LHCN-M2 (cell line): ENCODE results near the gene KRT85. TPM values are rescaled to one million over a fixed set of nuclear protein-coding genes. Genes with fewer than 3 reads are reported as not detected.

Experiments used
- DNase-seq: peaks from one replicate; pipeline ENCODE4 v3.0.0-alpha.2; 2012; ENCODE audit warnings: low read depth
- total RNA-seq: library from RNA; depleted of rRNA; stranded (reverse); fragments of >200 nt; gene quantifications from 2 replicates; pipeline ENCODE4 v1.2.3, GENCODE V29; 2014

Gene KRT85
- total RNA-seq, 1 experiment from 2014 or later = not detected

GRCh38 chr12:52369211-52369610 is 1.9 kb upstream of the KRT85 start:
- no peak for DNase-seq

- DNase-seq = no peak
These were observed 1.2 kb upstream of the KRT85 start for GRCh38 chr12:52368508-52368907.

GRCh38 chr12:52367876-52368275 is 595 bp upstream of the KRT85 start:
- DNase-seq = no peak

GRCh38 chr12:52364901-52365489 is 2.3 kb downstream of the KRT85 start:
- no peak for DNase-seq

GRCh38 chr12:52364061-52364460 is 3.2 kb downstream of the KRT85 start:
- no peak for DNase-seq

GRCh38 chr12:52363111-52363679 is 4.1 kb downstream of the KRT85 start:
- no peak for DNase-seq

- no peak for DNase-seq
These were observed 5.1 kb downstream of the KRT85 start for GRCh38 chr12:52362118-52362726.

- DNase-seq = no peak
These were observed 5.7 kb downstream of the KRT85 start for GRCh38 chr12:52361553-52361952.

- DNase-seq = no peak
These were observed 6.5 kb downstream of the KRT85 start for GRCh38 chr12:52360663-52361271.

GRCh38 chr12:52360106-52360662 is 7.1 kb downstream of the KRT85 start:
- DNase-seq = no peak

- DNase-seq = no peak
These were observed 7.6 kb downstream of the KRT85 start for GRCh38 chr12:52359621-52360061.

- DNase-seq = no peak
These were observed 8.5 kb downstream of the KRT85 start for GRCh38 chr12:52358575-52359350.

- DNase-seq = no peak
These were observed 10.3 kb downstream of the KRT85 start for GRCh38 chr12:52356762-52357580.

GRCh38 chr12:52356031-52356761 is 11.1 kb downstream of the KRT85 start:
- DNase-seq = no peak

GRCh38 chr12:52355176-52355575 is 12.1 kb downstream of the KRT85 start:
- DNase-seq = no peak

GRCh38 chr12:52354200-52354599 is 13.1 kb downstream of the KRT85 start:
- no peak for DNase-seq

GRCh38 chr12:52353766-52354165 is 13.5 kb downstream of the KRT85 start:
- DNase-seq = no peak

- DNase-seq = no peak
These were observed 14.3 kb downstream of the KRT85 start for GRCh38 chr12:52352951-52353350.

GRCh38 chr12:52351196-52352059 is 15.9 kb downstream of the KRT85 start:
- DNase-seq = no peak
